CD1c-positive myeloid dendritic cell (primary cell): ENCODE data around the gene LAMTOR5.

Experiments
- DNase-seq: peaks from one replicate; pipeline ENCODE4 v3.0.0-alpha.2; 2016; ENCODE audit errors: extremely low spot score

LAMTOR5 gene

GRCh38 chr1:110387048-110387754 lies 20.3 kb downstream of the LAMTOR5 start:
- no peak for DNase-seq

GRCh38 chr1:110385369-110385768 lies 22.1 kb downstream of the LAMTOR5 start:
- DNase-seq: no peak

GRCh38 chr1:110384581-110385321 lies 22.7 kb downstream of the LAMTOR5 start:
- no peak for DNase-seq

- DNase-seq: no peak
Measured at GRCh38 chr1:110383251-110383990, 24.1 kb downstream of the LAMTOR5 start.

GRCh38 chr1:110380672-110381283 lies 26.7 kb downstream of the LAMTOR5 start:
- peak; percentile 44 for DNase-seq

- DNase-seq: no peak
Measured at GRCh38 chr1:110375490-110375889, 32.0 kb downstream of the LAMTOR5 start.

GRCh38 chr1:110370827-110371226 lies 36.7 kb downstream of the LAMTOR5 start:
- DNase-seq: no peak

- no peak for DNase-seq
Measured at GRCh38 chr1:110364221-110364620, 43.3 kb downstream of the LAMTOR5 start.

- no peak for DNase-seq
Measured at GRCh38 chr1:110361856-110362255, 45.6 kb downstream of the LAMTOR5 start.

GRCh38 chr1:110360431-110360830 lies 47.1 kb downstream of the LAMTOR5 start:
- DNase-seq: no peak

GRCh38 chr1:110356379-110356778 lies 51.1 kb downstream of the LAMTOR5 start:
- no peak for DNase-seq

GRCh38 chr1:110355321-110355720 lies 52.2 kb downstream of the LAMTOR5 start:
- DNase-seq: no peak
